ENCODE measurements around the gene GSTA3. TPM values are rescaled to one million over a fixed set of nuclear protein-coding genes. Genes with fewer than 3 reads are reported as not detected.
A peak's percentile ranks its signal among the peaks of the same experiment; 100 is the strongest.
"Not testable (repeated sequence)": the region's sequence is repeated elsewhere in the genome, so short reads cannot be mapped to it uniquely, and the experiment has no call there.

The GSTA3 gene
- total RNA-seq = not detected in 2 replicates

DNA sequence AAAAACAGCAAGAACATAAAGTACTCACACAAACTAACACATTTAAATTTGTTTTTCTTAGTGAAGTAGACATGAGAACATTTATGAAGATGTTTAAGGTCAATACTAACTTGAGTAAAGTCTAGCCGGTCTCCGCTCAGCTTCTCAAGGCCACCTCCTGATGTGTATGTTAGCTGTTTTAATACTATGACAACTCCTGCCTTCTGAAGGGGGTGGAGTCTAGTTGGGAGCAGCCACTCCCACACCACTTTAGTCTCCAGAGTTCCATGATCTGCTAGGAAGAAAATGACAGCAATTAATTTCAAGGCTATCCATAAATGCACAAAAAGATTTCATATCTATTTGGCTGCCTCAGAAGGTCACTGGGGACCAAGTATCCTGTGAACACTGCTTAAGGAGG, at the start of gene GSTA3:
Gene GSTA3, minus strand, starts transcription at position 168 of the 400 bp plus-strand sequence. CDS start 3,864 bp downstream, outside the sequence.
- no peak within 1 kb of the TSS for H3K4me3 ChIP-seq (ENCODE audit: low read depth, low read length)
- H3K36me3 ChIP-seq (ENCODE audit: control insufficient read depth, insufficient read depth, low read length) = no peaks in the 10 kb centered on the region
- H3K27me3 ChIP-seq (ENCODE audit: control insufficient read depth, insufficient read depth, low read length) = no peaks in the 10 kb centered on the region
- TF ChIP-seq, protein P1, sequence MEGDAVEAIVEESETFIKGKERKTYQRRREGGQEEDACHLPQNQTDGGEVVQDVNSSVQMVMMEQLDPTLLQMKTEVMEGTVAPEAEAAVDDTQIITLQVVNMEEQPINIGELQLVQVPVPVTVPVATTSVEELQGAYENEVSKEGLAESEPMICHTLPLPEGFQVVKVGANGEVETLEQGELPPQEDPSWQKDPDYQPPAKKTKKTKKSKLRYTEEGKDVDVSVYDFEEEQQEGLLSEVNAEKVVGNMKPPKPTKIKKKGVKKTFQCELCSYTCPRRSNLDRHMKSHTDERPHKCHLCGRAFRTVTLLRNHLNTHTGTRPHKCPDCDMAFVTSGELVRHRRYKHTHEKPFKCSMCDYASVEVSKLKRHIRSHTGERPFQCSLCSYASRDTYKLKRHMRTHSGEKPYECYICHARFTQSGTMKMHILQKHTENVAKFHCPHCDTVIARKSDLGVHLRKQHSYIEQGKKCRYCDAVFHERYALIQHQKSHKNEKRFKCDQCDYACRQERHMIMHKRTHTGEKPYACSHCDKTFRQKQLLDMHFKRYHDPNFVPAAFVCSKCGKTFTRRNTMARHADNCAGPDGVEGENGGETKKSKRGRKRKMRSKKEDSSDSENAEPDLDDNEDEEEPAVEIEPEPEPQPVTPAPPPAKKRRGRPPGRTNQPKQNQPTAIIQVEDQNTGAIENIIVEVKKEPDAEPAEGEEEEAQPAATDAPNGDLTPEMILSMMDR (IDR thresholded peaks at IDR 0.05; ENCODE audit: insufficient read depth, low read length, severe bottlenecking) = no peak
- no peak for DNase-seq (ENCODE audit: low read depth)
- FAIRE-seq = no peak

DNA sequence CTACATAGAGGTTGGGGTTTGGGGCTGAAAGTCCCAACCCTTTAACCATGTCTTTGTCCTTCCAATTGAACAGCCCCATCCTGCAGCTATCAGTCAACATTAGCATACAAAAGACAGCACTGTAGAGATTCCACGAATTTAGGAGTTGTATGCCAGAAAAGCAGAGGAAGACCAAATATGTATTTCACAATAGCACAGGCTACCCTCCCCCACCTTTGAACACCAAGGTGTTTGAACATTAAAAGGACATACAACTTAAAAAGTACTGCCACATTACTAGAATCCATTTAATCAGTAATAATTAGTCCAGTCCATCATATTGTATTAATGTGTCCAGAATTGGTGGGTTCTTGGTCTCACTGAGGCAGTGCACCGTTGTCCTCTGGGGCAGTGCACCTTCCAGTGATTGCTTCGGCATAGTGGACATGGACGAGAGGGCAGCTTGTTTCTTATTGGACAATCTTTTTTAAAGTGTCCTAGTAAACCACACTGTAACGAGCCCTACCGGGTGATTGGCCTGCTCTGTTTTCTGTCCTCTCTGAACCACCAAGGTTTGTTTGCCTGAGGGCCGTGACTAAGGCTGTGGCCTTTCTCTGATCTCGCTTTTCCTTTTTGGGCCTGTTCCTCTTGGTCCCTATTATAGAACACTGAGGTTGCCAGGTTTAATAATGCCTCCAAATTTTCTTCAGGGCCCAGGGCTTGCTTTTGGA, 49.2 kb upstream of the GSTA3 start:
- no peaks in the 10 kb centered on the region for H3K36me3 ChIP-seq (ENCODE audit: control insufficient read depth, insufficient read depth, low read length)
- peaks cover 1% of the 10 kb centered on the region for H3K27me3 ChIP-seq (ENCODE audit: control insufficient read depth, insufficient read depth, low read length)
- DNase-seq (ENCODE audit: low read depth) (no peak), FAIRE-seq (no peak)
- no peak overlapping the region for H3K4me3 ChIP-seq (ENCODE audit: low read depth, low read length)
- TF ChIP-seq, protein P1 (IDR thresholded peaks at IDR 0.05; ENCODE audit: insufficient read depth, low read length, severe bottlenecking) = no peak

DNA sequence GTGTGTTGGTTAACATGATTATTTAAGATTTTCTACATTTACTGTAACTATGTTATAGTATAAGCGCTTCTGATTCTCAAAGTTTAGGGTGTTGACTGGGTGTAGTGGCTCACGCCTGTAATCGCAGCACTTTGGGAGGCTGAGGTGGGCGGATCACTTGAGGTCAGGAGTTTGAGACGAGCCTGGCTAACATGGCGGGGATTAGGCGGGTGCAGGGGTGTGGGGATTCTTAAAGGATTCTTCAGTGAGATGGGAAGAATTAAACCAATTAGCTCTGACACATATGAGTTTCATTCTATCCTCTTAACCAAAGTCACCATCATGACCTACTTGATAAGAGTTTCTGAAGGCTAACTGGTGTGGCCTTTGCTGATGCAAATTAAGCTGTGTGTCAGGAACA, 46.4 kb upstream of the GSTA3 start:
- TF ChIP-seq, protein P1 (IDR thresholded peaks at IDR 0.05; ENCODE audit: insufficient read depth, low read length, severe bottlenecking) = no peak
- DNase-seq (ENCODE audit: low read depth) (no peak), FAIRE-seq (no peak)
- no peaks in the 10 kb centered on the region for H3K36me3 ChIP-seq (ENCODE audit: control insufficient read depth, insufficient read depth, low read length)
- H3K4me3 ChIP-seq (ENCODE audit: low read depth, low read length) = no peak overlapping the region
- H3K27me3 ChIP-seq (ENCODE audit: control insufficient read depth, insufficient read depth, low read length) = peaks cover 1% of the 10 kb centered on the region

DNA sequence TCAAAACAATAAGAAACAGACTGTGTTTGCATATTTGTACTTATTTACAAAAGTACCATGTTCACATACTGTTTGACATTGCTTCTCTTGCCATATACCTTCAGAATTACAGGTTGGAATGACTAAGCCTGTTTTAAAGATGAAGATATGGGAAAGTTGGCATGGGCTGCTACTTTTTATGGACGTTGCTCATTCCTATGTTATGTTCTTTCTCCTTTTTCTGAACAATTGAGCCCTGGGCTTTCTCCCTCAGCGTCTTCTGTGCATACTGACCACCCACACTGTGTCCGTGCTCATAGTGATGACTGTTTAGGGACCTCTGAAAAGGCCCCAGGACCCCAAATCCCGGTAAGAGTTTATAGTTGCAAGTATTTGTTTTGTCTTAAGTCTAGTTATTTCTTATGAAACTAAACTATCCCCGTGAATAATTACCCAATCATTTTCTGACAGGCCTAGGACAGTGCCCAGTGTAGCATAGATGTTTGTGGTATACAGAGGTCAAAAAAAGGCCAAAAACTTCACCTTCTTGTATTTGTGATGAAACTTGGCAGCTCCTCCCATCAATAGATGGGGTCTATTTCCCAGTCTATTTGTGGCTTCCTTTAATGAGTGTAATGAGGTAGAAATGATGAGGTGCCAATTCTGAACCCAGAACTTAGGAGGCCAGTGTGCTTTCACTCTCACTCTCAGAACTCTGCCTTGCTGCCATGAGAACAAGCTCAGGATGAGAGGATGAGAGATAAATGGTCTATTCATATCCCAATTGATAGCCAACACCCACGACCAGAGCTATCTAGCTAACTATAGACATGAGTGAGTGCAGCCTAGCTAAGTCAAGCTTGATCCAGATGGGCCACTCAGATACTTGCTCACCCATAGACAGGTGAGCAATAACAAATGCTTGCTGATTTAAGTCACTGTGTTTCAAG, 44.7 kb upstream of the GSTA3 start:
- DNase-seq (ENCODE audit: low read depth) (no peak), FAIRE-seq (peak; percentile 13)
- TF ChIP-seq, protein P1 (IDR thresholded peaks at IDR 0.05; ENCODE audit: insufficient read depth, low read length, severe bottlenecking) = no peak

DNA sequence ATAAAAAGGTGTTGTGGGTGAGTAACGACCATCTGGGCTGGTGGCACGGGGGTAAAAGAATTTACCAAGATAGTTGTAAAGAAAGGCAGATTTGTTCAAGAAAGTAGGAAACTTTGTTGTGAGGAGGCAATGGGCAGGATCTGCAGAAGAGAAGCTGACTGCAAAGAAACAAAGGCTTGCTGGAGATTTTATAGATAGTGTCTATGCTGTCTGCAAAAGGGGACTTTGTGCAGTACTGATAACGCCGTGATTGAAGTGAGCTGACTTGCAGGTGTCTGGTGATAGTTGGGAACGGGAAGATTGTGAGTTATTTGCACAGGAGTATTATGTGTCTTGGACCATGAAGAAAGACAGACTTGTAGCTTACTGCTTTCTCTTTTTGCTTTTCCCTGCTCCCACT, 36.8 kb upstream of the GSTA3 start:
- FAIRE-seq (no peak), DNase-seq (ENCODE audit: low read depth) (no peak)
- H3K36me3 ChIP-seq (ENCODE audit: control insufficient read depth, insufficient read depth, low read length) = no peaks in the 10 kb centered on the region
- TF ChIP-seq, protein P1 (IDR thresholded peaks at IDR 0.05; ENCODE audit: insufficient read depth, low read length, severe bottlenecking) = no peak
- H3K27me3 ChIP-seq (ENCODE audit: control insufficient read depth, insufficient read depth, low read length) = peaks cover 2% of the 10 kb centered on the region
- no peak overlapping the region for H3K4me3 ChIP-seq (ENCODE audit: low read depth, low read length)

More for the DNA sequence above, 44.7 kb upstream of the GSTA3 start:
- Histone ChIP-seq H3K27me3 (ENCODE audit: control insufficient read depth, insufficient read depth, low read length) (peaks cover 1% of the 10 kb centered on the region), H3K36me3 (ENCODE audit: control insufficient read depth, insufficient read depth, low read length) (no peaks in the 10 kb centered on the region), H3K4me3 (ENCODE audit: low read depth, low read length) (no peak overlapping the region)

DNA sequence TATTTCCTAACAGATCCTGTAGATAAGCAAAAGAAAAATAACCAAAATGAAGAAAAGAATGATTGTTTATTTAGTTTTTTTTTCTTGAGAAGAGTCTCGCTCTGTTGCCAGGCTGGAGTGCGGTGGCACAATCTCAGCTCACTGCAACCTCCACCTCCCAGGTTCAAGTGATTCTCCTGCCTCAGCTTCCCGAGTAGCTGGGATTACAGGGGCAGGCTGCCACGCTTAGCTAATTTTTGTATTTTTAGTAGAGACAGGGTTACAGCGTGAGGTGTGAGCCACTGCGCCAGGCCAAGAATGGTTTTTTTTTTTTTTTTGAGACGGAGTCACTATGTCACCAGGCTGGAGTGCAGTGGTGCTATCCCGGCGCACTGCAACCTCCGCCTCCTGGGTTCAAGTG, 33.3 kb upstream of the GSTA3 start:
- DNase-seq (ENCODE audit: low read depth); H3K27me3 ChIP-seq (ENCODE audit: control insufficient read depth, insufficient read depth, low read length); H3K4me3 ChIP-seq (ENCODE audit: low read depth, low read length); FAIRE-seq; H3K36me3 ChIP-seq (ENCODE audit: control insufficient read depth, insufficient read depth, low read length): not testable (repeated sequence)
